A549 treated with AZD2906 at 1 μM for 4 hours (cell line): ENCODE results near the gene SAP30BP. TPM values are rescaled to one million over a fixed set of nuclear protein-coding genes. Genes with fewer than 3 reads are reported as not detected.

ENCODE experiments used
- total RNA-seq: library from RNA; stranded (reverse); fragments of 200-300 nt; extraction: Qiagen RNA extraction; gene quantifications from 5 replicates; pipeline ENCODE4 v1.2.3, GENCODE V29; 2022

The SAP30BP gene
- 124 to 150 TPM (median 132 TPM) in 5 replicates for total RNA-seq

GRCh38 chr17:75666959-75667790 is at the start of gene SAP30BP, which contains the start of gene RECQL5:
Gene SAP30BP (plus strand): TSS chr17:75667338. CDS start chr17:75667373, 35 bp downstream.
Gene RECQL5 (minus strand): TSS chr17:75667154. CDS start chr17:75666557, 597 bp downstream.

GRCh38 chr17:75632863-75633485 is 34.2 kb upstream of the SAP30BP start, which contains the start of gene SMIM5:
Gene SMIM5 (plus strand): TSS chr17:75633434. CDS start chr17:75640202, 6,768 bp downstream.

GRCh38 chr17:75720656-75721462 is 53.7 kb downstream of the SAP30BP start, which contains the start of gene ITGB4:
Gene ITGB4 (plus strand): TSS chr17:75721459. CDS start chr17:75724704, 3,245 bp downstream.

Other genes starting within 250 kb of the SAP30BP start
- gene TMEM94, start 210.7 kb upstream of the SAP30BP start, total RNA-seq: 41.6 to 50.3 TPM (median 45.7 TPM) in 5 replicates
- 8.1 to 13.8 TPM (median 10.4 TPM) in 5 replicates for gene CASKIN2, start 151.8 kb upstream of the SAP30BP start, total RNA-seq
- gene TSEN54, start 150.8 kb upstream of the SAP30BP start, total RNA-seq: 25.9 to 44.4 TPM (median 42.7 TPM) in 5 replicates
- gene LLGL2, start 141.6 kb upstream of the SAP30BP start, total RNA-seq: 19.3 to 34.5 TPM (median 33.6 TPM) in 5 replicates
- gene MYO15B, start 79.5 kb upstream of the SAP30BP start, total RNA-seq: 28.6 to 53.5 TPM (median 47.2 TPM) in 5 replicates
- gene SMIM5, start 33.9 kb upstream of the SAP30BP start, total RNA-seq: 0.76 to 1.1 TPM (median 1.0 TPM) in 5 replicates
- gene RECQL5, start 184 bp upstream of the SAP30BP start, total RNA-seq: 21.4 to 31.4 TPM (median 25.5 TPM) in 5 replicates
- 97.0 to 133 TPM (median 117 TPM) in 5 replicates for gene ITGB4, start 54.1 kb downstream of the SAP30BP start, total RNA-seq
- 55.4 to 89.1 TPM (median 82.7 TPM) in 5 replicates for gene GALK1, start 97.9 kb downstream of the SAP30BP start, total RNA-seq
- 25.1 to 31.3 TPM (median 28.1 TPM) in 5 replicates for gene UNK, start 117.5 kb downstream of the SAP30BP start, total RNA-seq
- 4.8 to 7.3 TPM (median 5.8 TPM) in 5 replicates for gene UNC13D, start 177.1 kb downstream of the SAP30BP start, total RNA-seq
- gene WBP2, start 188.0 kb downstream of the SAP30BP start, total RNA-seq: 83.2 to 92.6 TPM (median 88.1 TPM) in 5 replicates
- gene TRIM47, start 211.2 kb downstream of the SAP30BP start, total RNA-seq: 144 to 202 TPM (median 193 TPM) in 5 replicates
- 30.1 to 40.1 TPM (median 38.9 TPM) in 5 replicates for gene TRIM65, start 229.6 kb downstream of the SAP30BP start, total RNA-seq
- 98.3 to 124 TPM (median 117 TPM) in 5 replicates for gene MRPL38, start 237.5 kb downstream of the SAP30BP start, total RNA-seq